ENCODE results near the gene FOXP1. TPM values are rescaled to one million over a fixed set of nuclear protein-coding genes. Genes with fewer than 3 reads are reported as not detected.
"Not testable (repeated sequence)": the region's sequence is repeated elsewhere in the genome, so short reads cannot be mapped to it uniquely, and the experiment has no call there.

FOXP1 gene
- total RNA-seq, 4 donors from 2014 or later = 86.4 to 107 (median 93.8) TPM

- TF ChIP-seq CTCF (IDR thresholded peaks at IDR 0.05) (no peak), EP300 (IDR thresholded peaks at IDR 0.05) (no peak), POLR2A (IDR thresholded peaks at IDR 0.05) (no peak)
- Histone ChIP-seq H3K4me3 (no peak overlapping the region), H3K4me1 (peaks cover 0 to 43% (median 4%) of the 10 kb centered on the region in 4 donors), H3K27me3 (no peaks in the 10 kb centered on the region), H3K9me3 (no peaks in the 10 kb centered on the region), H3K36me3 (no peaks in the 10 kb centered on the region), H3K27ac (peak overlapping the region in 1 of 4 donors; percentile 52)
- WGBS, 2 donors = 82 to 83% methylated on average over 7 of the region's 7 CpGs
- no peak for DNase-seq (ENCODE audit: low spot score in 2 of 2)
Observed at GRCh38 chr3:71536376-71536965, 47.1 kb downstream of the FOXP1 start.

GRCh38 chr3:71533588-71533987 lies 49.9 kb downstream of the FOXP1 start:
- 97 to 100% methylated on average over 4 of the region's 4 CpGs for WGBS, 2 donors
- no peak overlapping the region for H3K4me3 ChIP-seq
- no peaks in the 10 kb centered on the region for H3K36me3 ChIP-seq
- DNase-seq (ENCODE audit: low spot score in 2 of 2) = no peak
- no peaks in the 10 kb centered on the region for H3K27me3 ChIP-seq
- peak overlapping the region in 1 of 4 donors; percentile 67 for H3K27ac ChIP-seq
- no peaks in the 10 kb centered on the region for H3K9me3 ChIP-seq
- no peak for TF ChIP-seq POLR2A (IDR thresholded peaks at IDR 0.05)
- no peak for TF ChIP-seq EP300 (IDR thresholded peaks at IDR 0.05)
- TF ChIP-seq CTCF (IDR thresholded peaks at IDR 0.05) = no peak
- peaks cover 0 to 36% (median 4%) of the 10 kb centered on the region in 4 donors for H3K4me1 ChIP-seq

- DNase-seq (ENCODE audit: low spot score in 2 of 2) = peak; percentile 19 to 57
- no peaks in the 10 kb centered on the region for H3K36me3 ChIP-seq
- H3K27me3 ChIP-seq = no peaks in the 10 kb centered on the region
- WGBS, 2 donors = 69 to 79% methylated on average over 6 of the region's 6 CpGs
- H3K4me3 ChIP-seq = no peak overlapping the region
- H3K9me3 ChIP-seq = no peaks in the 10 kb centered on the region
- H3K4me1 ChIP-seq = peaks cover 0 to 39% (median 4%) of the 10 kb centered on the region in 4 donors
- no peak for TF ChIP-seq CTCF (IDR thresholded peaks at IDR 0.05)
- TF ChIP-seq EP300 (IDR thresholded peaks at IDR 0.05) = peak; percentile 33 to 66
- no peak for TF ChIP-seq POLR2A (IDR thresholded peaks at IDR 0.05)
- peak overlapping the region in 2 of 4 donors; percentile 22 to 67 for H3K27ac ChIP-seq
Observed at GRCh38 chr3:71532639-71533395, 50.7 kb downstream of the FOXP1 start.

GRCh38 chr3:71530903-71531530 lies 52.5 kb downstream of the FOXP1 start:
- Histone ChIP-seq H3K27ac (no peak overlapping the region), H3K36me3 (no peaks in the 10 kb centered on the region), H3K4me3 (no peak overlapping the region), H3K27me3 (no peaks in the 10 kb centered on the region), H3K4me1 (peaks cover 0 to 25% (median 4%) of the 10 kb centered on the region in 4 donors), H3K9me3 (no peaks in the 10 kb centered on the region)
- DNase-seq (ENCODE audit: low spot score in 2 of 2) = no peak
- TF ChIP-seq CTCF (IDR thresholded peaks at IDR 0.05) (no peak), EP300 (IDR thresholded peaks at IDR 0.05) (no peak), POLR2A (IDR thresholded peaks at IDR 0.05) (no peak)
- 85 to 89% methylated on average over 9 of the region's 9 CpGs for WGBS, 2 donors

- no peak for DNase-seq (ENCODE audit: low spot score in 2 of 2)
- TF ChIP-seq POLR2A (IDR thresholded peaks at IDR 0.05) = no peak
- TF ChIP-seq CTCF (IDR thresholded peaks at IDR 0.05) = no peak
- no peak for TF ChIP-seq EP300 (IDR thresholded peaks at IDR 0.05)
- WGBS, 2 donors = 68 to 79% methylated on average over 2 of the region's 2 CpGs
- Histone ChIP-seq H3K27ac (peak overlapping the region in 1 of 4 donors; percentile 29), H3K4me3 (no peak overlapping the region), H3K27me3 (no peaks in the 10 kb centered on the region), H3K9me3 (no peaks in the 10 kb centered on the region), H3K4me1 (peaks cover 0 to 23% (median 4%) of the 10 kb centered on the region in 4 donors), H3K36me3 (no peaks in the 10 kb centered on the region)
Observed at GRCh38 chr3:71528816-71529215, 54.7 kb downstream of the FOXP1 start.

- H3K9me3 ChIP-seq; H3K27me3 ChIP-seq; H3K4me1 ChIP-seq; DNase-seq (ENCODE audit: low spot score in 2 of 2); H3K4me3 ChIP-seq; H3K36me3 ChIP-seq; H3K27ac ChIP-seq: not testable (repeated sequence)
- 74 to 77% methylated on average over 9 of the region's 9 CpGs for WGBS, 2 donors
Observed at GRCh38 chr3:71526448-71526847, 57.1 kb downstream of the FOXP1 start.
